ENCODE measurements around the gene SULT1E1.
A peak's percentile ranks its signal among the peaks of the same experiment; 100 is the strongest.

Gene SULT1E1, protein sequence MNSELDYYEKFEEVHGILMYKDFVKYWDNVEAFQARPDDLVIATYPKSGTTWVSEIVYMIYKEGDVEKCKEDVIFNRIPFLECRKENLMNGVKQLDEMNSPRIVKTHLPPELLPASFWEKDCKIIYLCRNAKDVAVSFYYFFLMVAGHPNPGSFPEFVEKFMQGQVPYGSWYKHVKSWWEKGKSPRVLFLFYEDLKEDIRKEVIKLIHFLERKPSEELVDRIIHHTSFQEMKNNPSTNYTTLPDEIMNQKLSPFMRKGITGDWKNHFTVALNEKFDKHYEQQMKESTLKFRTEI

DNA sequence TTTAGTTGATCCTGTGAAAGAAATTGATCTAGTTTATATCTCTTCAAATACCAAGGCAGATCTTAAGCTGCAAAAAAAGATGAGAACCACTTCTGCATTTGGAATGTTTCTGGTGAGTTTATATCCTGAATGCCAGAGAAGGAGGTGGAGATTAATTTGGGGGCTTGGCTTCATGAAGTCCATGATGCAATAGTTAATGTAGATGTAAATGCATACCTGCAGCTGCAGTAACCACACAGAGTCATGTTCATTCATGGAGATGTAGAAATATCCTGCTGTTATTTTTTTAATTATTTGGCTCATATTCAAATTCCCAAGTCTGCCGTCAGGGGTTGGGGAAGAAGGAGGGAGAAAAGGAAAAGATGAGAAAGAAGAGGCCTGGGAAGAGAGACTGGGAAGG is at the start of gene SULT1E1:
SULT1E1 (minus strand) TSS at position 94 of the 400 bp plus-strand sequence. CDS start 2,501 bp downstream, outside the sequence.
- H3K9ac ChIP-seq (ENCODE audit: low read length), result no peak within 1 kb of the TSS
- TF ChIP-seq, protein P1, sequence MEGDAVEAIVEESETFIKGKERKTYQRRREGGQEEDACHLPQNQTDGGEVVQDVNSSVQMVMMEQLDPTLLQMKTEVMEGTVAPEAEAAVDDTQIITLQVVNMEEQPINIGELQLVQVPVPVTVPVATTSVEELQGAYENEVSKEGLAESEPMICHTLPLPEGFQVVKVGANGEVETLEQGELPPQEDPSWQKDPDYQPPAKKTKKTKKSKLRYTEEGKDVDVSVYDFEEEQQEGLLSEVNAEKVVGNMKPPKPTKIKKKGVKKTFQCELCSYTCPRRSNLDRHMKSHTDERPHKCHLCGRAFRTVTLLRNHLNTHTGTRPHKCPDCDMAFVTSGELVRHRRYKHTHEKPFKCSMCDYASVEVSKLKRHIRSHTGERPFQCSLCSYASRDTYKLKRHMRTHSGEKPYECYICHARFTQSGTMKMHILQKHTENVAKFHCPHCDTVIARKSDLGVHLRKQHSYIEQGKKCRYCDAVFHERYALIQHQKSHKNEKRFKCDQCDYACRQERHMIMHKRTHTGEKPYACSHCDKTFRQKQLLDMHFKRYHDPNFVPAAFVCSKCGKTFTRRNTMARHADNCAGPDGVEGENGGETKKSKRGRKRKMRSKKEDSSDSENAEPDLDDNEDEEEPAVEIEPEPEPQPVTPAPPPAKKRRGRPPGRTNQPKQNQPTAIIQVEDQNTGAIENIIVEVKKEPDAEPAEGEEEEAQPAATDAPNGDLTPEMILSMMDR (IDR thresholded peaks at IDR 0.05; ENCODE audit: low read depth, low read length), result no peak
- no peak for TF ChIP-seq EZH2phosphoT487 (IDR thresholded peaks at IDR 0.05; ENCODE audit: low read depth)
- no peak within 1 kb of the TSS for H2AFZ ChIP-seq (ENCODE audit: low read depth, low read length)
- H3K4me3 ChIP-seq (ENCODE audit: low read length), result no peak within 1 kb of the TSS
- H3K4me1 ChIP-seq (ENCODE audit: low read length), result no peaks in the 10 kb centered on the region
- no peak within 1 kb of the TSS for H3K27ac ChIP-seq (ENCODE audit: low read length)
- H3K4me2 ChIP-seq (ENCODE audit: low read length), result no peak within 1 kb of the TSS
- no peaks in the 10 kb centered on the region for H3K79me2 ChIP-seq (ENCODE audit: low read length)
- no peaks in the 10 kb centered on the region for H4K20me1 ChIP-seq (ENCODE audit: insufficient read depth, low read length)
- no peaks in the 10 kb centered on the region for H3K9me3 ChIP-seq (ENCODE audit: insufficient read depth, low read length)
- H3K36me3 ChIP-seq (replicated peaks; ENCODE audit: low read depth, low read length), result no peaks in the 10 kb centered on the region
- H3K27me3 ChIP-seq (ENCODE audit: low read depth, low read length), result no peaks in the 10 kb centered on the region

DNA sequence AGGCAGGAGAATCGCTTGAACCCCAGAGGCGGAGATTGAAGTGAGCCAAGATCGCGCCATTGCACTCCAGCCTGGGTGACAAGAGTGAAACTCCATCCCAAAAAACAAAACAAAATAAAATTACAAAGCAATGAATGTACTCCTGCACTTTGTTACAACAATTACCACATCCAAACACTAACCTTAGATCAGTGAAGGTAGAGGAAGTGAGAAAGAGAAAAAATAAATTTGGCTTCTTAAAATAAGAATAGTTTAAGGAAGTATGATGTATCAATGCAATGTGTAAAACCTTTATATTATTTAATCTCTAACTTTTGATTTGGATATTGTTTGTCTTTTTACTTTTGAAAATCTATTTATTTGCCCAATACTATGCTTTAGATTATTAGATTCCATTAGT is 49.2 kb upstream of the SULT1E1 start:
- H3K4me1 ChIP-seq (ENCODE audit: low read length), result peaks cover 47% of the 10 kb centered on the region
- no peak for TF ChIP-seq EZH2phosphoT487 (IDR thresholded peaks at IDR 0.05; ENCODE audit: low read depth)
- TF ChIP-seq, protein P1 (IDR thresholded peaks at IDR 0.05; ENCODE audit: low read depth, low read length), result no peak
- no peaks in the 10 kb centered on the region for H3K27me3 ChIP-seq (ENCODE audit: low read depth, low read length)
- H3K9ac ChIP-seq (ENCODE audit: low read length), result peak overlapping the region; percentile 59; the same call in 1 of the 2 replicates
- H3K36me3 ChIP-seq (replicated peaks; ENCODE audit: low read depth, low read length), result peaks cover 11% of the 10 kb centered on the region
- H3K79me2 ChIP-seq (ENCODE audit: low read length), result no peaks in the 10 kb centered on the region
- H3K9me3 ChIP-seq (ENCODE audit: insufficient read depth, low read length), result no peaks in the 10 kb centered on the region
- no peaks in the 10 kb centered on the region for H4K20me1 ChIP-seq (ENCODE audit: insufficient read depth, low read length)
- peak overlapping the region; percentile 43 for H3K4me3 ChIP-seq (ENCODE audit: low read length)
- H3K4me2 ChIP-seq (ENCODE audit: low read length), result peak overlapping the region; percentile 74
- 0 out of 2 replicates have a peak overlapping the region, but pooled peaks have one; percentile 40 for H2AFZ ChIP-seq (ENCODE audit: low read depth, low read length)
- H3K27ac ChIP-seq (ENCODE audit: low read length), result peak overlapping the region; percentile 97

DNA sequence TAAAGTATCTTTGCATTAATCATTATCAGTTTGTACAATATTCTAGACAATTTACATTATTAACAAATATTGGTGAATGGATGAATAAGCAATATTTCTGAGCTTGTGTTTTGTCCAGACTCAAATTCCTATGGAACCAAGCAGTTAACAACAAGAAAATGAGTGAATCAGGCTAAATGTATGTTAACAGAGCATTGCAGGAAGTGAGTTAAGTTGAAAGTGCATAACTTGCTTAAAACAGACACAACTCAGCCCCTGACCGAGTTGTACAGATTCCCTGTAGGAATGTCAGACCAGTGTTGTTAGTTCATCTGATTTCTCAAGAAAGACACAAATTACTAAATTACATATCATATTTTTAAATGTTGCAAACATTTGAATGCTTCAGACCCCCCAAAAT is 47.2 kb upstream of the SULT1E1 start:
- no peak overlapping the region; the same call in 1 of the 2 replicates for H2AFZ ChIP-seq (ENCODE audit: low read depth, low read length)
- TF ChIP-seq EZH2phosphoT487 (IDR thresholded peaks at IDR 0.05; ENCODE audit: low read depth), result no peak
- TF ChIP-seq, protein P1 (IDR thresholded peaks at IDR 0.05; ENCODE audit: low read depth, low read length), result no peak
- no peaks in the 10 kb centered on the region for H3K27me3 ChIP-seq (ENCODE audit: low read depth, low read length)
- no peaks in the 10 kb centered on the region for H4K20me1 ChIP-seq (ENCODE audit: insufficient read depth, low read length)
- H3K4me2 ChIP-seq (ENCODE audit: low read length), result no peak overlapping the region
- no peaks in the 10 kb centered on the region for H3K9me3 ChIP-seq (ENCODE audit: insufficient read depth, low read length)
- peaks cover 57% of the 10 kb centered on the region for H3K4me1 ChIP-seq (ENCODE audit: low read length)
- H3K27ac ChIP-seq (ENCODE audit: low read length), result peak overlapping the region; percentile 2; the same call in 1 of the 2 replicates
- H3K4me3 ChIP-seq (ENCODE audit: low read length), result no peak overlapping the region
- no peak overlapping the region for H3K9ac ChIP-seq (ENCODE audit: low read length)
- H3K79me2 ChIP-seq (ENCODE audit: low read length), result no peaks in the 10 kb centered on the region
- peaks cover 3% of the 10 kb centered on the region for H3K36me3 ChIP-seq (replicated peaks; ENCODE audit: low read depth, low read length)

DNA sequence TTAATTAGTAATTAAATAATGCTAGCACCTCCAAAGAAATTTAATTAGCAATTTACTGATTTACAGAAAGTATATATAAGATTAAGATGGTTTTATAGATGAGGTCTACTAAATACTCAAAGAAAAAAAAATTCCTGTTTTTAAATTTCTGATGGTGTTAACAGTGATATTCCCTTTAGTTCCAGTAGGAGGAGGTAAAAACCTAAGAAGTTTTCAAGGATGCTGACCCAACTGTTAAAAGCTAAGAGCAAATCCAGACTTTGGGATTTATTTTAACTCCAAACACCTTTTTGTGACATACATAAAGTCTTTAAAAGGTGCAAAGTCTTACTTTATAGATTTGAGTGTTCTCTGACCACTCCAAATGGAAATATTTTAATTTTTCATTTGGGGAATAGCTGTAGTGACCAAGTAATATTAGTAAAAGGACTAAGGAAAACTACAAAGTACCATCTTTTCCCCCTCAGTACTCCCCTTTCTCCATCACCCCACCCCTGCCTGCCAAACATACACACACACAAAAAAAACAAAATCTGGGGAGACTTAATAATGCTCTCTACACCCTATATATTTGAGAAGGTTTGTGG is 36.7 kb upstream of the SULT1E1 start:
- TF ChIP-seq, protein P1 (IDR thresholded peaks at IDR 0.05; ENCODE audit: low read depth, low read length), result peak; percentile 73
- TF ChIP-seq EZH2phosphoT487 (IDR thresholded peaks at IDR 0.05; ENCODE audit: low read depth), result no peak
- Histone ChIP-seq H3K27ac (ENCODE audit: low read length) (no peak overlapping the region), H3K9me3 (ENCODE audit: insufficient read depth, low read length) (no peaks in the 10 kb centered on the region), H3K4me3 (ENCODE audit: low read length) (no peak overlapping the region), H2AFZ (ENCODE audit: low read depth, low read length) (no peak overlapping the region), H3K27me3 (ENCODE audit: low read depth, low read length) (no peaks in the 10 kb centered on the region), H3K79me2 (ENCODE audit: low read length) (no peaks in the 10 kb centered on the region), H4K20me1 (ENCODE audit: insufficient read depth, low read length) (no peaks in the 10 kb centered on the region), H3K4me2 (ENCODE audit: low read length) (no peak overlapping the region), H3K36me3 (replicated peaks; ENCODE audit: low read depth, low read length) (no peaks in the 10 kb centered on the region), H3K9ac (ENCODE audit: low read length) (no peak overlapping the region), H3K4me1 (ENCODE audit: low read length) (peaks cover 8% of the 10 kb centered on the region)
